HuH-7.5 (cell line): ENCODE results near the gene ZNF546.

Experiments used
- DNase-seq: peaks from one replicate; pipeline ENCODE4 v3.0.0; 2011; ENCODE audit warnings: low spot score

Gene ZNF546

GRCh38 chr19:40055832-40056504, 59.1 kb downstream of the ZNF546 start, which contains the start of gene ZNF780B:
Gene ZNF780B (minus strand): TSS chr19:40056231. CDS start chr19:40050332, 5,899 bp downstream.
- DNase-seq: peak; percentile 70

- DNase-seq: no peak
Measured at GRCh38 chr19:40056505-40056904, 59.6 kb downstream of the ZNF546 start.

DNA sequence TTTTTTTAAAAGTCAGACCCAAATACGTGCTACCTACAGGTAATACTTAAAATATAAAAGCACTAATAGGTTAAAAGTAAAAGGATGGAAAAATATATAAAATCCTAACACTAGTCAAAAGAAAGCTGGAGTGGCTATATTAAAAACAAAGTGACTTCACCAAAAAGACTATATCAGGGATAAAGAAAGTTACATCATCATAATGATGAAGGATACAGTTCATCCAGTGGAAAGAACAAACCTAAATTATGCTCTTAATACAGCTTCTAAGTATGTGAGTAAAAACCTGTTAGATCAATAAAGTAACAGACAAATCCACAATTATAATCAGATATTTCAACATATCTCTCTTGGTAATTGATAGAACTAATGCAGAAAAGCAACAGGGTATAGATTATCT, 60.3 kb downstream of the ZNF546 start:
- no peak for DNase-seq

DNA sequence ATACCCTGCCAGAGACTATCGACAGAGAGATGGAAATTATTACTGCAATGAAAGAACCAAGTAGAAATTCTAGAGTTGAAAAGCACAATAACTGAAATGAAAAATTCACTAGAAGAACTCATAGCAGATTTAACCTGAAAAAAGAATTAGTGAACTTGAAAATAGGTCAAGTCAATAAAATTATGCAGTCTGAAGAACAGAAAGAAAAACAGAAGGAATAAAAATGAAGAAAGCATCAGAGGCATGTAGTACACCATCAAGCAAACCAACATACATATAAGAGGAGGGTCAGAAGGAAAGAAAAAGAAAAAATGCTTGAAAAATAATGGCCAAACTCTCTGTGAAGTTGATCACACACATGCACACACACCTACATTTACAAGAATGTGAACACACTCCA, 62.8 kb downstream of the ZNF546 start:
- no peak for DNase-seq

DNA sequence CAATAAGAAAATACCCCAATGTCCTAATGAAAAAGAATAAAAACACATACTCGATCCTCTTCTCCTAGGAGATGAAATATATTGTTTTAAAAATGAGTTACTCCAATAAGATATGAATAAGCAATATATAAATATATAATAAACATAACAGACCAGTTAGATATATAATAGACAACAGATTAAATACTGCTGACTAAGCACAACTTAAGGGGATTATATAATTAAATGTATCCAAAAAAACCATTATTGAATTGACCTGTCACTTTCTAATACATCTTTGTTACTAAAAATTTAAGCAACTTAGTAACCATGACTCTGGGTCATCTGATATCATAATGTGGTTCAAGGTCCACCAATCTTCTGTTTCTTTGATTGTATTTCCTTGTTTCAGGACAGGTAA, 73.2 kb downstream of the ZNF546 start:
- DNase-seq: no peak
